Omental fat pad (tissue), 4 donors: ENCODE results near the gene SIPA1L3. TPM values are rescaled to one million over a fixed set of nuclear protein-coding genes. Genes with fewer than 3 reads are reported as not detected.
"Not testable (repeated sequence)": the region's sequence is repeated elsewhere in the genome, so short reads cannot be mapped to it uniquely, and the experiment has no call there.

Experiments
- ATAC-seq: fragments of 150-250 bp; one replicate; pipeline ENCODE4 v1.9.1; 2016; ENCODE audit warnings: mild to moderate bottlenecking, moderate library complexity; ENCODE audit not compliant: low FRiP score
- DNase-seq: peaks from one replicate; pipeline ENCODE4 v3.0.0-alpha.2; 2019; ENCODE audit warnings: low spot score
- CTCF ChIP-seq, 3 donors: fragments of 450-650 bp; IDR thresholded peaks; one replicate each; pipeline ENCODE4 v1.5.1; 2016 to 2017; ENCODE audit warnings: antibody characterized with exemption in 3 of 3, mild to moderate bottlenecking in 3 of 3, moderate library complexity in 2 of 3
- total RNA-seq, 4 donors: library from RNA; depleted of rRNA; stranded (reverse); fragments of >200 nt; gene quantifications; one replicate each; pipeline ENCODE4 v1.1.0, GENCODE V29; 2016

SIPA1L3 gene
- total RNA-seq, 4 donors from 2014 or later, result 8.9 to 14.7 (median 12.0) TPM

- no peak for ATAC-seq
- no peak for TF ChIP-seq CTCF (IDR thresholded peaks at IDR 0.05)
- no peak for DNase-seq
Measured at GRCh38 chr19:37914908-37915307, 7.9 kb downstream of the SIPA1L3 start.

- ATAC-seq (no peak), DNase-seq (no peak)
- TF ChIP-seq CTCF (IDR thresholded peaks at IDR 0.05), result no peak
Measured at GRCh38 chr19:37920591-37921450, 13.8 kb downstream of the SIPA1L3 start.

- not testable (repeated sequence) for DNase-seq
Measured at GRCh38 chr19:37924573-37924972, 17.6 kb downstream of the SIPA1L3 start.

GRCh38 chr19:37925212-37925611, 18.2 kb downstream of the SIPA1L3 start:
- no peak for ATAC-seq
- TF ChIP-seq CTCF (IDR thresholded peaks at IDR 0.05), result no peak
- no peak for DNase-seq

More at GRCh38 chr19:37924573-37924972, 17.6 kb downstream of the SIPA1L3 start:
- not testable (repeated sequence) for ATAC-seq

GRCh38 chr19:37926255-37926654, 19.2 kb downstream of the SIPA1L3 start:
- DNase-seq (no peak), ATAC-seq (no peak)
- TF ChIP-seq CTCF (IDR thresholded peaks at IDR 0.05), result no peak

GRCh38 chr19:37926711-37927110, 19.7 kb downstream of the SIPA1L3 start:
- DNase-seq (no peak), ATAC-seq (no peak)
- TF ChIP-seq CTCF (IDR thresholded peaks at IDR 0.05), result no peak

- ATAC-seq, result no peak
- DNase-seq, result no peak
Measured at GRCh38 chr19:37928527-37929286, 21.7 kb downstream of the SIPA1L3 start.

More at GRCh38 chr19:37928527-37929286, 21.7 kb downstream of the SIPA1L3 start:
- TF ChIP-seq CTCF (IDR thresholded peaks at IDR 0.05), result no peak
